HTR-8/SVneo (cell line): ENCODE data around the gene SF3A2.

Experiments used
- DNase-seq: peaks from one replicate; pipeline ENCODE4 v3.0.0; 2011; ENCODE audit warnings: low spot score, mixed read lengths; ENCODE audit not compliant: insufficient read length
- FAIRE-seq: peaks from 2 replicates; lab custom pipeline; 2011; peaks lifted over from hg19 to GRCh38; lab: Jason Lieb, UNC

Gene SF3A2

GRCh38 chr19:2237869-2238153, 1.2 kb downstream of the SF3A2 start:
- DNase-seq (no peak), FAIRE-seq (no peak)

- FAIRE-seq = no peak
These were observed 2.5 kb downstream of the SF3A2 start for GRCh38 chr19:2239173-2239572.

GRCh38 chr19:2239771-2240770, 3.4 kb downstream of the SF3A2 start:
- DNase-seq (no peak), FAIRE-seq (no peak)

More at GRCh38 chr19:2239173-2239572, 2.5 kb downstream of the SF3A2 start:
- DNase-seq = no peak

- FAIRE-seq (no peak), DNase-seq (no peak)
These were observed 4.5 kb downstream of the SF3A2 start for GRCh38 chr19:2240881-2241760.

- FAIRE-seq (no peak), DNase-seq (no peak)
These were observed 5.5 kb downstream of the SF3A2 start for GRCh38 chr19:2242092-2242537.

GRCh38 chr19:2242816-2243215, 6.2 kb downstream of the SF3A2 start:
- no peak for FAIRE-seq
- no peak for DNase-seq

GRCh38 chr19:2243274-2244124, 6.9 kb downstream of the SF3A2 start:
- FAIRE-seq = no peak
- DNase-seq = no peak

GRCh38 chr19:2244125-2244411, 7.4 kb downstream of the SF3A2 start:
- DNase-seq (no peak), FAIRE-seq (no peak)

- FAIRE-seq = no peak
- no peak for DNase-seq
These were observed 7.9 kb downstream of the SF3A2 start for GRCh38 chr19:2244486-2244885.

- FAIRE-seq (no peak), DNase-seq (no peak)
These were observed 8.6 kb downstream of the SF3A2 start for GRCh38 chr19:2245273-2245672.

GRCh38 chr19:2246014-2246620, 9.5 kb downstream of the SF3A2 start:
- no peak for DNase-seq
- no peak for FAIRE-seq

GRCh38 chr19:2246801-2247361, 10.3 kb downstream of the SF3A2 start:
- no peak for FAIRE-seq
- no peak for DNase-seq

GRCh38 chr19:2247433-2248101, 10.9 kb downstream of the SF3A2 start:
- DNase-seq = no peak
- FAIRE-seq = no peak

GRCh38 chr19:2248136-2249009, 11.7 kb downstream of the SF3A2 start:
- FAIRE-seq (no peak), DNase-seq (no peak)

- no peak for FAIRE-seq
- no peak for DNase-seq
These were observed 12.6 kb downstream of the SF3A2 start, which contains the start of gene AMH for GRCh38 chr19:2249010-2249866. Gene AMH (plus strand): TSS chr19:2249323. CDS start chr19:2249333, 10 bp downstream.

GRCh38 chr19:2249880-2250765, 13.5 kb downstream of the SF3A2 start:
- no peak for DNase-seq
- no peak for FAIRE-seq
